A549 (cell line): Measurements from ENCODE around the gene DIP2A.

Experiments used
- CTCF ChIP-seq: fragments of >200 bp; sonication (Bioruptor Twin); formaldehyde crosslinking; IDR thresholded peaks from 3 replicates; pipeline ENCODE4 v1.5.1; 2016
- FOSL2 ChIP-seq, 2 experiments: fragments of 450-650 bp in 1 of 2; fragments of >200 bp in 1 of 2; sonication (Bioruptor Twin) in 1 of 2; formaldehyde crosslinking; IDR thresholded peaks; 2 replicates each; pipeline versions ENCODE4 v1.5.0 to v1.6.1; 2016 to 2020; ENCODE audit warnings: mild to moderate bottlenecking in 1 of 2, moderate library complexity in 1 of 2
- JUN ChIP-seq, 2 experiments: fragments of >200 bp; sonication (Bioruptor Twin); formaldehyde crosslinking; IDR thresholded peaks; 2 replicates in 1 of 2; 3 replicates in 1 of 2; pipeline ENCODE4 v1.6.1; 2016 to 2017
- POLR2A ChIP-seq: IDR thresholded peaks from 2 replicates; pipeline ENCODE4 v1.6.1; 2012; ENCODE audit warnings: mild to moderate bottlenecking, low read length
- TP53 ChIP-seq: fragments of 250-450 bp; sonication (Bioruptor Pico); IDR thresholded peaks from 2 replicates; pipeline ENCODE4 v1.5.0; 2021; ENCODE audit warnings: mild to moderate bottlenecking, moderate library complexity

- TF ChIP-seq CTCF (no peak), POLR2A (no peak), FOSL2 (IDR thresholded peaks at IDR 0.05) (no peak), FOSL2 (CRISPR knock-in tag; IDR thresholded peaks at IDR 0.05) (no peak), JUN (IDR thresholded peaks at IDR 0.05) (no peak), TP53 (CRISPR knock-in tag) (no peak)
Observed at GRCh38 chr21:46452710-46453109, 6.0 kb upstream of the DIP2A start.
